Vein endothelial cell (primary cell): ENCODE measurements around the gene LIN7C. TPM values are rescaled to one million over a fixed set of nuclear protein-coding genes. Genes with fewer than 3 reads are reported as not detected.

Source experiments
- small RNA-seq: library from RNA; depleted of rRNA; stranded (forward); fragments of <200 nt; gene quantifications from one replicate; pipeline ENCODE3, GENCODE V24; 2012
- total RNA-seq: library from RNA; depleted of rRNA; stranded (reverse); fragments of >200 nt; gene quantifications from 2 replicates; pipeline ENCODE4 v1.2.3, GENCODE V29; 2012

LIN7C gene
- 44.7 and 52.3 TPM in 2 replicates for total RNA-seq

GRCh38 chr11:27506200-27507182, at the start of gene LIN7C:
LIN7C (minus strand) TSS chr11:27506769; CDS start chr11:27506752, 17 bp downstream.

DNA sequence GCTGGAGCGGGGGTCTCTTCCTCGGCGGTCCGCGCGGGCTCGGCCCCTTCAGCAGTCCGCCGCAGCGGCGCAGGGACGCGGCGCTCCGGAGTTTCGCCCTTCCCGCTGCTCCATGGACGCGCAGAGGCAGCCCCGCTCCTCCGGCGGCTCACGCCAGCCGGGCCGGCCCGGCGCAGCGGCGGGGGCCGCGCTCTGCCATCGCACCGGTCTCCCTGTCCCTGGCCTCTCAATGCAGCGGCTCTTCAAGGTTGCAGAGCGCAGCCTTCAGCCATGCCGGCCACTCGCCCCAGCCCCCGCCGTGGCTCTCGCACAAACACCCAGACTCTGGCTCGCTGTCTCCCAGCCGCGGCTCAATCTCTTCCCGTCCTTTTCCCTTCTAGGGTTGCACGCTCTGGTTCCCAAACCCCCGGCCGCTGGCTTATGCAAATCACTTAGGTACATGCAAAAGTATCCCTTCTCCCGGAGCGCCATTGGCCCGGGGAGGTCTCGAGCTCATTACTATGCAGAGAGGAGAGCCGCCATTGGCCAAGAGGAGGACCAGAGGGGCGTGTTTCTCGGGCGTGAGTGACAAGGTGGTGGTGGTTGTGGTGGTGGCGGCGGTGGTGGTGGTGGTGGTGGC, 34.1 kb downstream of the LIN7C start, which contains the start of gene LGR4:
TSS of gene LGR4 (minus strand) at position 393 of the 619 bp plus-strand sequence. CDS start 488 bp downstream, outside the sequence.

Small RNA genes lying within 50 kb of the gene (small RNA-seq; reads per million reads assigned to genes)
- gene AC100771.1 (not detected), gene MIR8087 (not detected), gene RNA5SP339 (not detected)

Other genes starting within 250 kb of the LIN7C start
- gene CCDC34, start 143.6 kb downstream of the LIN7C start, total RNA-seq, result 2.7 and 2.9 TPM in 2 replicates
- gene LGR4, start 34.0 kb downstream of the LIN7C start, total RNA-seq, result 3.7 and 5.6 TPM in 2 replicates
- 1.1 and 3.9 TPM in 2 replicates for gene BDNF, start 193.7 kb upstream of the LIN7C start, total RNA-seq